Kidney capillary endothelial cell (primary cell): Measurements from ENCODE around the gene ADARB2.
"Not testable (repeated sequence)": the region's sequence is repeated elsewhere in the genome, so short reads cannot be mapped to it uniquely, and the experiment has no call there.

Source experiments
- DNase-seq: peaks from one replicate; pipeline ENCODE4 v3.0.0-alpha.2; 2018; ENCODE audit warnings: low spot score

Gene ADARB2

DNA sequence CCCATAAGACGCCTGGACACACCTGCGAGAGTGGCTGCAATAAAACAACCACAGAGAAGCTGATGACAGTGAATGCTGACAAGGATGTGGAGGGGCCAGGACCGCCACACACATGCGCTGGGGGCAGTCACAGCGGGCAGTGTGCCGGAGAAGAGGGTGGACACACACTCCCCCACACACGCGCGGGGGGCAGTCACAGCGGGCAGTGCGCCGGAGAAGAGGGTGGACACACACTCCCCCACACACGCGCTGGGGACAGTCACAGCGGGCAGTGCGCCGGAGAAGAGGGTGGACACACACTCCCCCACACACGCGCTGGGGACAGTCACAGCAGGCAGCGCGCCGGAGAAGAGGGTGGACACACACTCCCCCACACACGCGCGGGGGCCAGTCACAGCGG, 273.4 kb downstream of the ADARB2 start:
- DNase-seq: not testable (repeated sequence)

- no peak for DNase-seq
Measured at GRCh38 chr10:1462994-1463633, 274.2 kb downstream of the ADARB2 start.

DNA sequence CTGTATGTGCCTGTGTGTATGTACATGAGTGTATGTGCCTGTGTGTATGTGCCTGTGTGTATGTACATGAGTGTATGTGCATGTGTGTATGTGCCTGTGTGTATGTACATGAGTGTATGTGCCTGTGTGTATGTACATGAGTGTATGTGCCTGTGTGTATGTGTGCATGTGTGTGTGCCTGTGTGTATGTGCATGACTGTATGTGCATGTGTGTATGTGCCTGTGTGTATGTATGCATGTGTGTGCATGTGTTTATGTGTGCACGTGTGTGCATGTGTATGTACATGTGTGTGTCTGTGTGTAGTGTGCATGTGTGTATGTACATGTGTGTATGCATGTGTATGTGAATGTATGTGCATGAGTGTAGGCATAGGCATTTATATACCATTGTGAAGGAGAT, 274.8 kb downstream of the ADARB2 start:
- no peak for DNase-seq

DNA sequence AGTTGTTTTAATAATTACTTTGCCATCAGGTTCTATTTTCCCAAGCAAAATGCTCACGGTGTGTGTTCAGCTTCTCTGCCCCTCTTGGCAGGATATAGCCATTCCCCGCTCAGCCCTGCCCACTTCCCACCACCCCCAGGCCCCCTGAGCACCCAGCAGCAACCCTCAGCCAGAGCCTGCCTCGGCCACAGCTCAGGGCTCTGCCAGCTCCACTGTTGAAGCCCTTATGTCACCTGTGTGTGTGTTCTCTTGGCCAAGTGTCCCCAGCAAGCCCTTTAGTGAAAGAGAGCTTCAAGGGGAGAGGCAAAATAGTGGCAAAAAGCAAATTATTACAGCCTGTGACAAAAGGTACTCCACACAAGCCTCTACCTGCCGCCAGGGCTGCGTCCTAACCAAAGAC, 275.3 kb downstream of the ADARB2 start:
- no peak for DNase-seq

DNA sequence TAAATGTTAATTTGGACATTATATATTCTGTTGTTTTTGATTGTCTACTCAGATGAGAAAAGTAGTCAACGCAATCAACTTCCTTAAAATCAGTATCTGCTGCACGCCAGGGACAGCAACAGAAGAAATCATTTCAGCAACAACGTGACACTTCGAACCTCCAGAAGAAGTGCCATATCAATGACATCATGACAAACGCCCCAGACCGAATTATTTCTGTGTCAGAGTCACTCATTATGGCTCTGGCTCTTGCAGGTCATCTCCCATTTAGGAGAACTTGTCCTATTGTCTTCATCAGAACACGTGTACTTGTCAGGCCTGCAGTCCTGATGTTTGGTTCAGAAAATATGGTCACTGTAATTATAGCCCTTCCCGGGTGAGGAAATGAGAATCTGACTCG, 276.3 kb downstream of the ADARB2 start:
- no peak for DNase-seq

- DNase-seq: not testable (repeated sequence)
Measured at GRCh38 chr10:1459664-1460063, 277.7 kb downstream of the ADARB2 start.

GRCh38 chr10:1454951-1455350, 282.4 kb downstream of the ADARB2 start:
- no peak for DNase-seq

GRCh38 chr10:1454428-1454827, 282.9 kb downstream of the ADARB2 start:
- no peak for DNase-seq

- no peak for DNase-seq
Measured at GRCh38 chr10:1452777-1453176, 284.5 kb downstream of the ADARB2 start.

- DNase-seq: no peak
Measured at GRCh38 chr10:1451941-1452340, 285.4 kb downstream of the ADARB2 start.

DNA sequence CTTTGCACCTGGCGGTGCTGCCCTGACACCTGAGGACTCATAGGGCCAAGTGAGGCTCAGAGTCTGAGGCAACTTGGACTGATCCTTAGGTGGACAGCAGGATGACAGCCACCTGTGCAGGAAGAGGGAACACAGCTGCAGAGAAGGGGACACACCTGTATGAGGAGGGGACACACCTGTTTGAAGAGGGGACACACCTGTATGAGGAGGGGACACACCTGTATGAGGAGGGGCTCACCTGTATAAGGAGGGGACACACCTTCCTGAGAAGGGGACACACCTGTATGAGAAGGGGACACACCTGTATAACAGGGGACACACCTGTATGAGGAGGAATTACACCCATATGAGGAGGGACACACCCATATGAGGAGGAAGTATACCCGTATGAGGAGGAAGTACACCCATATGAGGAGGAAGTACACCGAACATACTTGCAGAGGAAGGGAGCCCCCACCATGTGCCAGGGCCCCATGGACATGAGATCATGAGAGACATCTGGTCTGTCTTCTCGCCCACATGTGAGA, 285.9 kb downstream of the ADARB2 start:
- DNase-seq: no peak

DNA sequence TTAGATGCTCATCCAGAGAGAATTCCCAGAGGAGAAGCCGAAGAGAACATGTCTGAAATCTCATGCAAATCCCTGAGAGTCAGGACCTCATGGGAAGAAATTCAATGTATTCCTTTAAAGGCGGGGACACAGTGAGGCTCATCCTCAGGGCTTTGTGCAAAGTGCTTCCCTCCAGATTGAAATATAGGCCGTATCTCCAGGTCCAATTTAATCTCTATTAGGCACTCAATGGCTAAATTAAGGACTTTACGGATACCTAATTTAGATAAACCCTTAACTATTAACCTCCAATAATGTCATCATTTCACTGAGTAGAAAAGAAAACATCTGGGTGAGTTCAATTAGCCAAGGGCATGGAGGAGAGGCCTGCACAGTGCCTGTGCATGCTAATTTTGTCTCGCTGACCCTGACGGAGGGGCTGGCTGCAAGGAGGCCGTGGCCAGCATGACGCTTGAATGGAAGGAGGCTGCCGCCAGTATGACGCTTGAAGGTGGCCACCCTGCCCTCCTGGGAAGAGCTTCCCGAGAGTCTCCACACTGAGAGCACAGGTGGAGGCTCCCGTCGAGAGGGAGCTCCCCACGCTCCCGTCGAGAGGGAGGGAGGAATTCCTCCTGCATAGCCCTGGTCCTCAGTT, 287.6 kb downstream of the ADARB2 start:
- no peak for DNase-seq

- DNase-seq: no peak
Measured at GRCh38 chr10:1449021-1449420, 288.3 kb downstream of the ADARB2 start.

GRCh38 chr10:1448252-1448930, 288.9 kb downstream of the ADARB2 start:
- no peak for DNase-seq

DNA sequence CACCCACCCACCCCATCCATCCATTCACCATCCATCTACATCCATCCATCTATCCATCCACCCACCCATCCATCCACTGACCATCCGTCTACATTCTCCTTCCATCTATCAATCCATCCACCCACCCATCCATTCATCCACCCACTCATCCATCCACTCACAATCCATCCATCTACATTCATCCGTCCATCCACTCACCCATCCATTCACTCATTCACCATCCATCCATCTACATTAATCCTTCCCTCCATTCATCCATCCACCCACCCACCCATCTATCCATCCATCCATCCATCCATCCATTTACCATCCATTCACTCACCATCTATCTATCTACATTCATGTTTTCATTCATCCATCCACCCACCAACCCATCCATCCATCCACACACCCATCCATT, 292.5 kb downstream of the ADARB2 start:
- DNase-seq: no peak

GRCh38 chr10:1440897-1441296, 296.4 kb downstream of the ADARB2 start:
- no peak for DNase-seq

DNA sequence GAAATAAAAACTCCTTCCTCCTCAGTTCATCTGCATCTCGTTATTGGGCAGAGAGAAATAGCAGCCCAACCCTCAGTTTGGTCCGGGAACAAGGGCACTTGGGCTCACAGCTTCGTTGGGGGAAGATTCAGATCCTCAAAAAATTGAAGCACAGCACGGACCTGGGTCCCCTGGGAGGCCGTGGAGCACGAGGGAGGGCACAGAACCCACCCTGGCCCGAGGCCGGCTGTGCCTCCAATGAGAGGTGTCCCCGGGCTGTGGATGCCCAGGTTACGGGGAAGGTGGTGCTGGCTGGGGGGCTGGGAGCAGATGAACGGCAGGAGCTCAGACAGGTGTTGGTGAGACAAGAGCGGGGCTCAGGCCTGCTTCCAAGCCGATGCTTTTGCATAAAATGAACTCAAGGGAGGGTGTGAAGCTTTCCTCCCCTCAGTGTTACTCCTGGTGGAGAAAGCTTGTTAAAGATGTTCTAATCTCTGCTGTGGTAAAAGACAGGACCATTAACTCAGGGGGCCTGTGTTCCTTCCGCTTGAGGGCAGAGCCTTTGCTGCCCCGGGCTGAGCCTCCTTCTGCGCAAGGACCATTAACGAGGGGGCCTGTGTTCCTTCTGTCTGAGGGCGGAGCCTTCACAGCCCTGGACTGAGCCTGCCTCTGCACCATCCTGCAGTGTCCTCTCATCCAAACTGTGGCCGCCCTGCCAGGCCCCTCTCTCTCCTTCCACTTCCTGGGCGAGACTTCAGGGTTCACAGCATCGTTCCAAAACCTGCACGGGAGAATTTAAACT, 302.2 kb downstream of the ADARB2 start:
- no peak for DNase-seq

- no peak for DNase-seq
Measured at GRCh38 chr10:1434202-1434601, 303.1 kb downstream of the ADARB2 start.

GRCh38 chr10:1432161-1432560, 305.2 kb downstream of the ADARB2 start:
- DNase-seq: no peak

DNA sequence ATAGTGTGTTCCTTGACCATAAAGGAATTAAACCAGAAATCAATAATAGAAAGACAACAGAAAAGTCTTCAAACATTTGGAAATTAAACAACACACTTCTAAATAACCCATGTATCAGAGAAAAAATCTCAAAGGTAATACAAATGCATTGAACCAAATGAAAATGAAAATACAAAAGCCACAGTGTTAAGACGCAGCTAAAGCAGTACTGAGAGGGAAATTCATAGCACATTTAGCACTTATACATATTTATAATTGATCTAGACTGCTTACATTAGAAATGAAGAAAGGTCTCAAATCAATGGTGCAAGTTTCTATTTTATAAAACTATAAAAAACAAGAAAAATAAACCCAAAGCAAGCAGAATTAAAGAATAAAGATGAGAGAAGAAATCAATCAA, 306.1 kb downstream of the ADARB2 start:
- DNase-seq: no peak

GRCh38 chr10:1427521-1428186, 309.7 kb downstream of the ADARB2 start:
- not testable (repeated sequence) for DNase-seq

DNA sequence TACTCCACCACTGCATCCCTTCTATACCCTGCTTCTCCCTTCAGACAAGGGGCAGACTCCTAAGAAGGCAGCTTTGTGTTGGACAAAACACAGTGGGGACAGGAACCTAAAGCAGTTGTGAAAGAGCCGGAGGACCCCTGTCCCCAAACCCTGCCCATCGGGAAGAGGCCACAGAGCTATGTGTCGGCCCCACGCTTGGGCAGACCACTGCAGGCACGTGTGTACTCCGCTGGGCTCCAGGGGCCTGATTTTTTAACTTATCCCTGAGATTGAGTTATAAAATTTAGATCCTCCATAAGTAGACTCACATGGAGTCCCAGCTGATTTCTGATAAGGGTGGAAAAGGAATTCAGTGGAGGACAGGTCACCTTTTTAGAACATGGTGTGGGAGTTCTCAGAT, 310.5 kb downstream of the ADARB2 start:
- DNase-seq: no peak
